GM13977 (cell line): ENCODE measurements around the gene FAM47B.

Experiments used
- DNase-seq: peaks from one replicate; pipeline ENCODE4 v3.0.0; 2012; ENCODE audit warnings: low spot score
- in situ Hi-C: fragments of 300-500 bp; cut with MboI; formaldehyde crosslinking; loops from one replicate; pipeline ENCODE4 v1.12.0; 2022; ENCODE audit warnings: low sequenced_read_pairs, low pct_unique_long_range_greater_than_20kb, mixed read lengths, inconsistent platforms; ENCODE audit not compliant: unreplicated experiment
- TF ChIP-seq, protein P1 (sequence below): IDR thresholded peaks from 2 replicates; pipeline ENCODE4 v1.5.1; 2012; ENCODE audit warnings: mild to moderate bottlenecking, control low read depth; ENCODE audit not compliant: insufficient read depth; ENCODE audit errors: extremely low read depth, missing control alignments

FAM47B gene

DNA sequence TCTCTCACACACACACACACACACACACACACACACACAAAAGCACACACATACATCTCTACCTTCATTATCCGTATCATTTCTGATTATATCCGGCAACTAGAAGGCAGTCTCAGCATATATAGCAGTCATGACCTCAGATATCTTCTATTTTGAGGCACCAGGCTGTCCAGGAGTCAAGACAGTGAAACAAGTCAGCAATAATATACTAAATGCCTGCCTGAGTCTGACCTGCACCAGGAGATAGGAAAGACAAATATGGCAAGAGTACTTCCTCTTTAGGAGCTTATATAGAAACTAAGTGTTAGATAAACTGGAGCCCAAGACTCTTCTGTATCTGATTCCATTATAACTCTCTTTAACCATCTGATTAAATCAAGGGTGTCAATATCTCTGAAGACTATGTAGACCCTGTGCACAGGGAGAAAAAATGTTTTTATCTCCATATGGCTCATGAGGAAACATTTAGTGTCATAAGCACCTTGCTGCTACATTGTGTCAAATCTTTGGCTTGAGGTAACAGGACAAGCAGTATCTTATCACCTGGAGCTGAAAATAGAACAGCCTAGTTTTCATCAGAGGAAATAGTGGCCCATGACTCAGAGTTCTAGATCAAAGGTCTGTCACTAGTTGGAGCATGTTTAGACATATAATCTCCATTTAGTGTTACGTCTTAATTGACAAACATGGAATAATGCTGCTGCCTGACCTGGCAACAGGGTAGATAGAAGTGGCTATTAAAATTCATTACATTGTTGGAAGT lies 27.0 kb upstream of the FAM47B start:
- TF ChIP-seq, protein P1, sequence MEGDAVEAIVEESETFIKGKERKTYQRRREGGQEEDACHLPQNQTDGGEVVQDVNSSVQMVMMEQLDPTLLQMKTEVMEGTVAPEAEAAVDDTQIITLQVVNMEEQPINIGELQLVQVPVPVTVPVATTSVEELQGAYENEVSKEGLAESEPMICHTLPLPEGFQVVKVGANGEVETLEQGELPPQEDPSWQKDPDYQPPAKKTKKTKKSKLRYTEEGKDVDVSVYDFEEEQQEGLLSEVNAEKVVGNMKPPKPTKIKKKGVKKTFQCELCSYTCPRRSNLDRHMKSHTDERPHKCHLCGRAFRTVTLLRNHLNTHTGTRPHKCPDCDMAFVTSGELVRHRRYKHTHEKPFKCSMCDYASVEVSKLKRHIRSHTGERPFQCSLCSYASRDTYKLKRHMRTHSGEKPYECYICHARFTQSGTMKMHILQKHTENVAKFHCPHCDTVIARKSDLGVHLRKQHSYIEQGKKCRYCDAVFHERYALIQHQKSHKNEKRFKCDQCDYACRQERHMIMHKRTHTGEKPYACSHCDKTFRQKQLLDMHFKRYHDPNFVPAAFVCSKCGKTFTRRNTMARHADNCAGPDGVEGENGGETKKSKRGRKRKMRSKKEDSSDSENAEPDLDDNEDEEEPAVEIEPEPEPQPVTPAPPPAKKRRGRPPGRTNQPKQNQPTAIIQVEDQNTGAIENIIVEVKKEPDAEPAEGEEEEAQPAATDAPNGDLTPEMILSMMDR = no peak
- DNase-seq = no peak
- in situ Hi-C loops = loop anchor here (25.0 kb wide), 1 partner anchor 103 kb away; no protein-coding TSS in a partner anchor

DNA sequence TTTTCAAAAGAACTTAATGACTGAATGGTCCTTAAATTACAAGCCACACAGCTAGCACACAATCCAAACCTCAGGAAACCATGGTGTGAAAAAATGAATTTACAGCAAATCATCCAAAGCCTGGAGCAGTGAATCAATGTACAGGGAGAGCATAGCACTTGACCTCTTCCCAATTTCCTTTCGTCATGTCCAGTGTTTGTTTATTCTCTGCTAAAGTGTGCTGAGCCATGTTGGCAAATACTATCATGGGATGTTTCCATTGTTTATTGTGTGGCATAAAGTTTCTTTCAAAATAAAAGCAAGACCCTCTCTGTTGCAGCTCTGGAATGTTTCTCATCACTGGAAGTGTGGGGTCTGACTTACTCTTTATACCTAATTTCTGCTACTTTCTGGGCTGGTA lies 25.4 kb upstream of the FAM47B start:
- TF ChIP-seq, protein P1 = no peak
- in situ Hi-C loops = loop anchor here (25.0 kb wide), 1 partner anchor 105 kb away; no protein-coding TSS in a partner anchor
- DNase-seq = no peak

DNA sequence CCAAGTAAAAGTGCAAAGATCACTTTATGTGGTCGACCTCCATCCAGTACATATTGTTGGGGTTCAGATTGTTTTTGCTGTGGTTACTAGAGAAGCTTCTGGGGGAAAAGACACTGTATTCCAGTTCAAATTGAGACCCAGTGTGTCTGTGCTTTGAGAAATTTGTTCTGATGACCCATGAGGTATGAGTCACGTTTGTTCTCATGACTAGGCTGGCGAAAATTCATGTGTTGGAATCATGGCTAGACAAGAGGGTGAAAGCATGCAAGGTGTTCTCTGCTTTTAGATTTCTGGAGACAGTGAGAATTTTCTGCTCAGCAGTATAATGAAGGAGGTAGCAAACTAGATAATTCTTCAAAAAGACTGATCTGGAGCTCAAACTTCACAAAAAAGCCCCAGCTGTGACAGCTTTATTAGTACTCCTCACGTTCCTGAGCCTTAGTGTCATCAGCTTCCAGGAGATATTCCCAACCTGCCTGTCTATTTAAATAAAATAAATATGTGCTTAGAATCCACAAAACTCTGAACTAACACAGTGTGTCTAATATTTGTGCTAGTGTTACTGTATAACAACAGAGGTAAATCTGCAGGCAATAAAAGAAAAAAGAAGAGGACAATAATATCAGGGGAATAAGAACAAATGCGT lies 24.4 kb upstream of the FAM47B start:
- in situ Hi-C loops = loop anchor here (25.0 kb wide), 1 partner anchor 106 kb away; no protein-coding TSS in a partner anchor

DNA sequence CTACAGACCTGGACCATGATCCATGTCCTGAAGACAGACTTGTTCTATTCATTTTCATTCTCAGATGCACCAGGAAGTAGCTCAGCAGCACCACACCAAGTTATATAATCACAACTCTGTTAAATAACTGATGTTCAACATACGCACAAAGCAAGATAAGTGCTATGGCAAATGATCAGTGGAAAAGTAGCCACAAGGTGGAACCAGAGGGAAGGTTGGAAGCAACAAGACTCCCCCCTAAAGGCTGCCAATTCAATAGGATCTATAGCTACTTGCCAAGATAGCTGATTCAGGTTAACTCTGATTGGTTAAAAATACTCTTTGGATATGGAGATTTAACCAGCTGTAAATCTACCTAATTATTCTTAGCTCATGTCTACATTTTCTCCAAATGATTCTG lies 23.7 kb upstream of the FAM47B start:
- TF ChIP-seq, protein P1 = no peak
- in situ Hi-C loops = loop anchor here (25.0 kb wide), 1 partner anchor 107 kb away; no protein-coding TSS in a partner anchor
- no peak for DNase-seq

More for the DNA sequence above, 24.4 kb upstream of the FAM47B start:
- TF ChIP-seq, protein P1 = no peak
- DNase-seq = no peak

DNA sequence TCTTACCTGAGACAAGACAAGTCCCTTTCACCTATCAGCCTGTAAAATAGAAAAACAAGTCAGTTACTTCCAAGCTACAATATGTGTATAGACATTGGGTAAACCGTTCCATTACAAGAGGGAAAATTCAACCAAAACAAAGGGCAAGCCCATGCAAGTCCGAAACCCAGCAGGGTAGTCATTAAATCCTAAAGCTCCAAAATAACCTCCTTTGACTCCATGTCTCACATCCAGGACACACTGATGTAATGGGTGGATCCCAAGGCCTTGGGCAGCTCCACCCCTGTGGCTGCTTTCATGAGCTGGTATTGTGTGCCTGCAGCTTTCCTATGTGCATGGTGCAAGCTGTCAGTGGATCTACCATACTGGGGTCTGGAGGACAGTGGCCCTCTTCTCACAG lies 14.7 kb upstream of the FAM47B start:
- TF ChIP-seq, protein P1 = no peak
- no peak for DNase-seq
- in situ Hi-C loops = no loop called here

DNA sequence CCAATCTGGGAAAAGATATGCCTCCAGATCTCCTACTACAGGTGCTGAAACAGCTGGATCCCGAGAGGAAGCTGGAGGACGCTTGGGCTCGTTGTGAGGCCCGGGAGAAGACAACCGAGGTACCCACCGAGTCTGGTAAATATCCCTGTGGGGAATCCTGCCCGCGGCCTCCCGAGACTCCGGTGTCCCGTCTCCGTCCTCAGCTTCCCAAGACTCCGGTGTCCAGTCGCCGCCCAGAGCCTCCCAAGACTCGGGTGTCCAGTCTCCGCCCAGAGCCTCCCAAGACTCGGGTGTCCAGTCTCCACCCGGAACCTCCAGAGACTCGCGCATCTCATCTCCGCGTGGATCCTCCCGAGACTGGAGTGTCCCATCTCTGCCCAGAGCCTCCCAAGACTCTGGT lies 639 bp downstream of the FAM47B start:
- TF ChIP-seq, protein P1 = no peak
- no peak for DNase-seq
- in situ Hi-C loops = no loop called here
